Measurements from ENCODE around the gene ZNF322.

Gene ZNF322

DNA sequence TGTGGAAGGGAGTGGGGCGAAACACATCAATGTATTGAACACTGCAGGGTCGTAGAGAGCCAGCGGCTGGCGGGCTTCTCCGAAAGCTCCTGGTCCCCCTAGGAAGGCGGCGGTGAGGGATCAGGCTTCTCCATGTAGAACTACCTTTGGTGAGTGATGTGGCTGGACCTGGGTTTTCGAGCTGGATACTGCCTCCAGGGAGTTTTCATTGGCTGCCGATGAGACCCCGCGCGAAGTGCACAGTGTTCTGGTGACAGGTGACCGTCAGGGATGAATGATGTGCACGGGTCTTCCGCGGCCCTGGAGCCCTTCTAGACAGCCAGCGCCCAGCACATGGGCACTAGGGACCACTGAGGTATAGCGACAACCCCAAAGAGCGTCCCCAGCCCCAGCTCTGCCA is 46.3 kb downstream of the ZNF322 start:
- no peak for DNase-seq

DNA sequence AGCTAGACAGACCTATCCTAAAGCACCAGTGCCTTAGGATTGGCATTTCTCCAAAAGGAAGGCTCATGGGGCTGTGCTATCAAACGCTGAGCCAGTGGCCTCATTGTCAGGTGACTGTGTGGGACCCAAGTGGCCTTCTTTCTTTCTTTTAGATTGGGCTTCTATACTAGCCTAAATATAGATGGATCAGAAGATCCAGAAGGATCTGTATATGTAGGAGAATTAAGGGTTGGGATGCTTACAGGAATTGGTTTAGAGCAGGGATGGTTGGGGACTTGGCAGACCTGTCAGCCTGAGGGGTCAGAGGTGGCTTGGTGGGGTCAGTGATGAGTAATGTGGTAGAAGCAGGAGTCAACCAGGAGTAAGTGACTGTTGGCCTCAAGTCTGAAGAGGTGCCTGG is 47.9 kb downstream of the ZNF322 start:
- DNase-seq: no peak

- DNase-seq: no peak
Measured at GRCh38 chr6:26609463-26609862, 50.1 kb downstream of the ZNF322 start.

GRCh38 chr6:26607434-26608230 is 51.9 kb downstream of the ZNF322 start:
- peak; percentile 29 for DNase-seq

- no peak for DNase-seq
Measured at GRCh38 chr6:26604797-26605196, 54.7 kb downstream of the ZNF322 start.

- DNase-seq: no peak
Measured at GRCh38 chr6:26604026-26604425, 55.5 kb downstream of the ZNF322 start.

- DNase-seq: no peak
Measured at GRCh38 chr6:26602262-26602661, 57.3 kb downstream of the ZNF322 start.

DNA sequence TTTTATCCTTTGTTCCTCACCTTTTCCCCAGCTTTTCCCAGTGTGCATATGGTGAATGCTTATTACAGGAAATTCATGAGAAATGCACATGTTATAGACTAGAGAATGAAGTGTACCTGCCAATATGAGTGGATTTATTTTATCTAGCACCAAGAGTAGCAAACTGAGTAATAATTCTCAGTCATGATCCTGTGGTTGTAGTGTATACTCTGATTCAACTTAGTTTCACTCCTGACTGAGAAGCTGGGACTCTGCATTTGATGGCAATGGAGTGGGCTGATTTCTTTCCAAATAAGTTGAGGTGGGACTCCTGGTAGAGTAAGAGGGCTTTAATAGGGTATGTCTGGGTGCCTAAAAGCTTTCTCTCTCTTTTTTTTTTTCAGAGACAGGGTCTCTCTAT is 58.8 kb downstream of the ZNF322 start:
- no peak for DNase-seq

- no peak for DNase-seq
Measured at GRCh38 chr6:26599591-26599990, 60.0 kb downstream of the ZNF322 start.

DNA sequence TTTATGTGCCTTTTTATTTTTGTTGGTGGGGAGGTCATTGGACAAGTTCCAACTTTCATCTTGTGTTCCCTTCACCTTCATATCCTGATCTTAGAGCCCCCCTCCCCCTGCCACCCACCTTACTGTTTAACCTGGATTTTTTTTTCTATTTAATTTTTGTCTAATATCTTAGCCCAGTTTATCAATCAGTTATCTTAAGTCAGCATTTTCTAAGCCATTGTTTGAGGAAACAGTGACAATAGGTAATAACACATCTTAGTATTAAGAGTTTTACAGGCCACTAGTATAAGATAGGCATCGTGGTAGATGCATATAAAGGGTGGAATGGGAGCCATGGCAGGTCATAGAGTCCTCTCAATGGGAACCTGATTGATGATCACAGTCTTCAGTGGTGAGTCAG is 60.4 kb downstream of the ZNF322 start:
- DNase-seq: no peak

DNA sequence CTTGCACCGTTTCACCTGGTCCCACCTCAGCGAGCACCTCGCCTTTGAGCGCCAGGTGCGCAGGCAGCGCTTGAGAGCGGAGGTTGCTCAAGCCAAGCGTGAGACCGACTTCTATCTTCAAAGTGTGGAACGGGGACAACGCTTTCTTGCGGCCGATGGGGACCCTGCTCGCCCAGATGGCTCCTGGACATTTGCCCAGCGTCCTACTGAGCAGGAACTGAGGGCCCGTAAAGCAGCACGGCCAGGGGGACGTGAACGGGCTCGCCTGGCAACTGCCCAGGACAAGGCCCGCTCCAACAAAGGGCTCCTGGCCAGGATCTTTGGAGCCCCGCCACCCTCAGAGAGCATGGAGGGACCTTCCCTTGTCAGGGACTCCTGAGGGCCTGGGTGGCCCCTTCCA is 61.3 kb downstream of the ZNF322 start:
- no peak for DNase-seq

GRCh38 chr6:26597821-26598220 is 61.7 kb downstream of the ZNF322 start:
- no peak for DNase-seq

- DNase-seq: no peak
Measured at GRCh38 chr6:26597389-26597766, 62.2 kb downstream of the ZNF322 start.

- peak; percentile 96 for DNase-seq
Measured at GRCh38 chr6:26596579-26597388, 62.8 kb downstream of the ZNF322 start, which contains the start of gene ABT1. TSS of gene ABT1 (plus strand) at chr6:26596953. CDS start at chr6:26596983, 30 bp downstream.

GRCh38 chr6:26595669-26596269 is 63.8 kb downstream of the ZNF322 start:
- peak; percentile 74 for DNase-seq

- no peak for DNase-seq
Measured at GRCh38 chr6:26594730-26595632, 64.6 kb downstream of the ZNF322 start.

DNA sequence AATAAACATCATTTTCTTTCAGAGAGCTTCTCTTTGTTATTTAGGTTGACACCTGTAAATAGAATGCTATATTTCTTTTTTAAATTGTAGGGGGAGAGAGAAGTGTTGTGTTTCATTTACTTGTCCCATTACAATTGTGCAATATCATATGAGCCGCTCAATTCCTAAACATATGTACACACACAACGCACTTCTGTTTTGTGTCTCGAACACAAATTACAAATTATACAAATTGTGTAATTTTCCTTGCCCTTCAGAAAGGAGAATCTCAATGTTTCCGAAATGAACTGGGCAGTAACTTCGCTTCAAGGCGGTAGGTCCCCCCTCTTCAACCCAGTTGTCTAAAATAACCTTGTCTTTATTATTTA is 65.4 kb downstream of the ZNF322 start:
- DNase-seq: no peak

- no peak for DNase-seq
Measured at GRCh38 chr6:26593278-26594130, 66.0 kb downstream of the ZNF322 start.

DNA sequence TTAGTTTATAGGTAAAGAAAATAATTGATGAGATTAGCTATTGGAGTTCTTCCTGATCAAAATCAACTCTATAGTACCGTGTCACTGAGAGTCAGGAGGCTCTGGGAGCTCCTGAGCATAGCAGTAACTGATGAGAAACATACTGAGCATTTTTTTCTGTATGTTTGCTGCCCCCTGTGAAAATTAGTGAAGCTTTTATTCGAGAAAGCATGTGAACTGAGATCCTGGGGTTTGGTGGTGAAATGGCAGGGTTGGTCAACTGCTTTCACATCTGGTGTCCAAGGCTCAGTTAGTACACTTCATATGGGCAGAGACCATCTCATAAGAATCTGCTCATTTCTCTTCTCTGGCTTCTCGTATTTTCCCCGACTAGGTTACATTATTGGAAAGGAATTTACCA is 66.9 kb downstream of the ZNF322 start:
- no peak for DNase-seq

DNA sequence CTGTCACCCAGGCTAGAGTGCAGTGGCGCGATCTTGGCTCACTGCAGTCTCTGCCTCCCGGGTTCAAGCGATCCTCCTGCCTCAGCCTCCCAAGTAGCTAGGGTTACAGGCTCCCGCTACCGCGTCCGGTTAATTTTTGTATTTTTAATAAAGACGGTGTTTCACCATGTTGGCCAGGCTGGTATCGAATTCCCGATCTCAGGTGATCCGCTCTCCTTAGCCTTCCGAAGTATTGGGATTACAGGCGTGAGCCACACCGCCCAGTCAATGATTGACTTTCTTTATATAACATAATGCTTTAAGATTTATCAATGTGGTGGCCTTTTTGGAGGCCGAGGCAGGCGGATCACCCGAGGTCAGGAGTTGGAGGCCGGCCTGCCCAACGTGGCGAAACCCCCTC is 70.6 kb downstream of the ZNF322 start:
- DNase-seq: no peak

Measured in activated effector memory CD4-positive, alpha-beta T cell treated with Interleukin-2 at 50 U/mL for 16 hours (primary cell).